HG02981 (cell line): ENCODE data around the gene ADAMTS2.

Source experiments
- ATAC-seq: cut with Tn5 transposase; IDR thresholded peaks from one replicate; pipeline ENCODE4 v1.9.1; 2021; ENCODE audit warnings: mild to moderate bottlenecking, moderate library complexity; ENCODE audit not compliant: unreplicated experiment

The ADAMTS2 gene

DNA sequence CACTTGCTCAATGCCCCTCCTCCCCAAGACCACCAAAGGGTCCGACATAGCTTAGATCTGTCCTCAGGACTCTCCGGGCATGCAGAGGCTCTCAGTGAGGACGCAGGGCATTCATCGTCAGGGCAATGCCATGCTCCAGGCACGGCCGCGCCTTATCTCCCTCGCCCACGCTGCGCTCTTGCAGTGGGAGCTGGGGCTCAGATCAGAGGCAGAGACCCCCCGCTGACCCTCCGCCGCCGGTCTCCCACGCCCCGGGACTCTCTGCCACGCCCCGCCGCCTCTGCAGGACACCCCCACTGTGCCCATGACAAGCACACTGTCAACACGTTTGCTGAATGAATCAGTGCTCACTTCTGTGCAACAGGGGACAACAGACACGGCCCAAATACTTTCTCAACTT lies 140.7 kb downstream of the ADAMTS2 start:
- no peak for ATAC-seq

DNA sequence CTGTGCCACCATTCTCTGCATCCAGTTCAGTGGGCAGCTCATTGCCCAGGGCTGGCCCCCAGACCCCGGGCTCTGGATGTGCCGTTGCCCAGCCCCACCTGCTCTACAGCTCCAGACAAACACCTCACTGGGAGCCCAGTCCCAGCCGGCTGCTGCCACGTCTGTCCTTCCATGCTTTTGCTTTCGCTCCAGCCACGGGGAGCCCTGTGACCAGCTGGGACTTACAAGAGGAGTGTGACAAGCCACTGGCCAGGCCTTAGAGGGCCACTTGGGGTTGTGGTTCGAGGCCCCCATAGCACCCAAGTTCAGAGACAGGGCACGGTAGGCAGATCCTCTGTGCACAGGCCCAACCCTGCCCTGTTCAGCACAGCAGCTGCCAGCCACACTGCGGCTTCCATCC lies 142.0 kb downstream of the ADAMTS2 start:
- no peak for ATAC-seq

DNA sequence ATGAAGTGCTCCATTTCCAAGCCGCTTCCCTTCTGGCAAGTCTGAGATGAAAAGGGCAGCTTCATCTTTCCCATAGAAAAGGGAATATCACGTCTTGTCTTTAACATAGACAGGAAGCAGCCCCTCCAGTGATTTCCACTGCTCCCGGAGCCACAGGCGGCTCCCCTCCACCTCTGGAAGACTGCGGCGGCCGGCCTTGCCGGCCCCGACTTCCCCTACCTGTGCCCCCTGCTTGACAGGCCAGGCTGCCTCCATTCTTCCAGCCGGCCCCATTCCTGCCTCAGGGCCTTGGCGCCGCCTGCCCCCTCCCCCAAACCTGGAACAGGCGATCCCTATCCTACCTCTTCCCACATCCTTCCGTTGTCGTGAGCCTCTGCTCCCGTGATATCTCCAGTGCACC lies 143.3 kb downstream of the ADAMTS2 start:
- ATAC-seq: no peak

DNA sequence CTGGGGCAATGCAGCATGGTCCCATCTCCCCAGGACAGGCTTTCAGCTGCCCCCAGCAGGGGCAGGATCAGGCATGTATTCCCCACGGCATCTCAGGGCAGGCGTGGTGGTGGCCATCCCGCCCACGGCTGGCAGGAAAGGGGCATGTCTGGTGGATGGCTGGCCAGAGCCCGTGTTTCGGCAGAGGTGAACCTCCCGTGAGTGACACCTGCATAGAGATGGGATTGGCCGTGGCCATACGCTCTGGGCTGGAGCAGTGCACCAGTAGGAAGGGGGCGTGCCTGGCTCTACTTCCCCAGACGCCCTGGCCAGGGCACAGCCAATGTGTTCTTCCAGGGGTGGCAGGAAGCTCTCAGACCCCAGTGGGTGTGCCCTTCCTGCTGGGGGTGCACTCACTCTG lies 146.0 kb downstream of the ADAMTS2 start:
- no peak for ATAC-seq

DNA sequence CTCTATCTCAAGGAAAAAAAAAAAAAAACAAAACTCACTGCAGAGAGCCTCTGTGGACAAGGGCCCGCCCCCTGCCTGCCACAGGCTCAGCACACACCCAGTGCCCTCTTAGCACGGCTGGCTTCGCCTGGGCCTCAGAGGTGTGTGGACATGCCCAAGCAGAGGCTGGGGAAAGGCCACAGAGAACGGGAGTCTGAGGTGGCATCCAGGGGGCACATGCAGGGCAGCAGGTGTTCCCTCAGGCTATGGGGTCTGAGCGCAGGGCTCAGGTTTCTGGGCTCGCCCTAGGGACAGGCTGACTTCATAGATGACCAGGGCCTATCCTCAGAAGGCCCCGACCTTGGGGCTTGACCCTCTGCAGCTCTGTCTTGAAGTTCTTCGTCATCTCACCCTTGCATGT lies 146.4 kb downstream of the ADAMTS2 start:
- no peak for ATAC-seq

DNA sequence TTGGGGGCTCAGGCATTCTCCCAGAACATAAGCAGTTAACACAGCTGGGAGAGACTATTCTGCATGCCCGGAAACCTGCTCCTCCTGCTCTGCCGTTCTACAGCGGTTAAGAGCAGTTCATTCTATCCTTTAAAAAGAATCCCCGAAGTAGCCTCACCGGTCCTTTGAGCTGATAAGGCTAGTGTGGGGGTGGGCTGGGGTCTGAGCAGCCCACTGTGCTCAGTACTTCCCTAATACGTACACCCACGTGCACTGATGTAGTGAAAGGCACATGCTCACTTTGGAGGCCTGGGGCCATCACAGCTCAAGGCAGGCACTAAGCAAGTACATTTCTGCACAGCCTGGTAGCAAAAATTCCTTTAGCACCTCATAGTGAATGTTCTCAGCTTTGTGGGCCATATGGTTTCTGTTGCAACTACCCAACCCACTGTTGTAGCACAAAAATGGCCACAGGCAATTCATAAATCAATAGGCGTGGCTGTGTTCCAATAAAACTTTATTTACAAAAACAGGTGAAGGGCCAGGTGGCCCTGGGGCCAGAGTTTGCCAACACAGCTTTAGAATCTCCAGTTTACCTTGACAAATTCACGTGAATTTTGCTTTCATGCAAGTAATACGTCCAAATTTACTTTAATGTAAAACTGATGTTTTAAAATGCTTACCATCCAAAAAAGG lies 148.7 kb downstream of the ADAMTS2 start:
- no peak for ATAC-seq

DNA sequence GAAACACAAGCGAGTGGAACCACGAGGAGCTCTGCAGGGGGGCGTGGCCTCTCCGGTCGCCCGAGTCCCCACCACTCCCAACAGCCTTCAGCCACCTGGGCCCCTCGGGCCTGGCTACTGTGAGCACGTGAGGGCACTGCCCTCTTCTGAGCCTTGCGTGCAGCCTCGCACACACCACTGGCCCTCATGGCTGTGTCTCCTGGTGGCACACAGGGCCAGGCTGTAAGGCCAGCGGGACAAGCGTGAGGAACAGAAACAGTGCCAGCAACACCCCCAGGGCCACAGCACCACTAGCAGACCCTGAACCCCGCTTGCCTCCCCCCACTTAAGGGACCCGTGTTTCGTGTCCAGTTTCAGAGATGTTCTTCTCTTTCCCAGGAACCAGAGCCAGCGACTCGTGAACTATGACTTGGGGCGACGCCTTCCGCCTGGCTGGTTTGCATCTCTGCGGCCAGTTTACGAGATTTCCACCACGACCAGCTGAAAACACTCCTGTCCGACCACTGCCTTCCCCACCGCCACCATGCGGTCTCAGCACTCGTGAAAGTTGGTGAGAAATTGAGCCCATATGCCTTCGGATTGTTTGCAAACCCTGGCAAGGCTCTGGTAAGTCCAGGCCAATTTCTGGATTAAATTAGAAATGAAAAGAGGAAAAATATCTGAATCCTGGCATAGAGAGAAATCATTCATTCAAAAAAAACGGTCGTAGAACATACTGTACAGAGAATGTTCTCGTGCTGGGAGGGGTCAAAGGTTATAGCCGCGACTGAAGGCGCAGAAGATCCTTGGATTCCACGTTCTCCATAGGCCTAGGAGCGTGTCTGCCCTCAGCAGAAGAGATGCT lies 149.5 kb downstream of the ADAMTS2 start:
- no peak for ATAC-seq

DNA sequence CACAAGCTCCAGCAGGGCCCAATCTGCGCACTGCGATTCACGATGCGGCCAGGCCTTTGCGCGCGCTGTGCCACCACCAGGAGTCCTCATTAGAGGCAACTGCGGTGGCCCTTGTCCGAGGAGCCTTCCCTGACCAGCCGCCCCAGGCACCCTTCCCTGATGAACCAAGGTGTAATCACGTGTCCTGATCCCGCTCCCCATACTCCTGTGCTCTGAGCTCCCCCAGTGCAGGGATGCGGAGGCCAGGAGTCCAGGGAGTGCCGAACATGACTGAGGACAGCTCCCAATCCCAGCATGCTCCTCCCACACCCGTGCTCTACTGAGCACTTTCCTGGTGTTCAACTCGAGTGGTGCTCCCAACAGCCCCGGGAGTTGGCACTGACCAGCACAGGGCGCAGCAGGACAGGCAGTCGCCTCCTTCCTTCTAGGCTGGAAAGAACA lies 150.3 kb downstream of the ADAMTS2 start:
- no peak for ATAC-seq

DNA sequence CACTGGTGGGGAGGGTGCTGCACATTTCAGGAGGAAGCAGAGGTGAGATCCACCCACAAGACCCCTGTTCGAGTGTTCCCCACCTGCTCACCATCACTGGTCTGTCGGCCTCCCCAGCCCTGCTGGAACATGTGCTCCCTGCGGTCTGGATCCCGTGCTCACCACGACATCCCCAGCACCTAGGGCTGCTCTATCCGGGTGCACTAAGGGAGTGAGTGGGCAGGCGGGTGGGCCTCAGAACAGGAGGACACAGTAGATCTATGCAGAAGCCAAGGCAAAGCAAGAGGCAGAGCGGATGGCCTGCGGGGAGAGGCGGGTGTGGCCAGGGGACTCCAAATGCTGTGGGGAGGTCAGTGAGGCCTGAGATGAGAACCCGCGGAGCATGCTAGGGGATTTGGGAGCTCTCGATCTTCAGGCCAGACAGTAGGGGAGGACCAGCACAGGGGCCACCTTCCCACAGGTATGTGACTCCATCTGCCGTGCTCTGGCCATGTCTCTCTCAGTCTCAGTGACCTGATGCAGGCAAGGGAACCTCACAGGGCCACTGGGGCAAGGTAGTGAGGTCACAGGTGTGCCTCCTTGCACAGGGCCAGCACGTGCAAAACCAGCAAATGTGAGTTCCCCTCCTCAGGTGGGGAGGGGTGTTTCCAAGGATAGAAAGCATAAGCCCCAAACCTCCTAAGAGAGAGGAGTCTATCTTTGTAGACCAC lies 150.9 kb downstream of the ADAMTS2 start:
- no peak for ATAC-seq

DNA sequence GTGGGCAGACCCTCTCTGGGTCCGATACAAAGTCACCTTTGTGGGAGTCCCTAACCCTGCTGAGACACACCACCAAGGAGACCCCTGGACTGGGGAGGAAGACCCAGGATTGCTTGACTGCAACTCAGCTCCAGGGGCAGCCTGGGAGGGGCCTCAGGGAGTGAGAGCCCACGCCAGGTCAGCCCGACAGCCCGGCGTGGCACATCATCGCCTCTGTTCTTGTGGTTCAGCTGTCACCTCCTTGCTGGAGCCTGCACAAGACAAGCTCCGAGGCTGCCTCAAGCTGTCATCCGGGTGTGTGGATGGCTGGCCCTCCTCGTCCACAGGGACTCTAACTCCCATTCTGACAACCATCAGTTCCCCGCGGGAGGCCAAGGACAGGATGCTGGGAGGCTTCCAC lies 151.5 kb downstream of the ADAMTS2 start:
- ATAC-seq: no peak

DNA sequence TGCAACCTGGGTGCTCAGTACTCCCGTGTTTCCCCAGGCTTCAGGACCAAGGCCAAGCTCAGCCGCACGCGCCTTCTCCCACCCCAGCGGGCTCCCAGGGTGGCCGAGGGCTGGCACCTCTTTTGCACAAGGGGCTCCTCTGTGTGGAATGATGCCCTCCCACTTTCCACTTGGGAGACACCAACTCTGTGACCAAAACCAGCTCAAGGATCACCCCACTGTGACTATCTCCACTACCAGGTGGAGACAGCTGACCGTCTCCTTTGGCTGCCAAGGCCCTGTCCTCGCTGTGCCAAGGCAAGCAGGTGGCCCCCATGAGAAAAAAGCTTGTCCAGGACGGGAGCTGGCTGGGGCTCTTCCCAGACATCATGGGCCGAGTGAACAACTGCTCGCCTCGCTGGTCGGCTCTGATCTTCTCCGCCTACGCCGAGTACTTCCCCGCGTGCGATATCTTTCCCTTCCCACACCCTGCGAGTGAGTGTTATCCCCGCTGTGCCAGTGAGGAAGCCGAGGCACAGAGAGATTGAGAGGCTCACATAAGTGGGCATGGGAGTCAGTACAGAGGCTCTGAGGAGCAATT lies 152.3 kb downstream of the ADAMTS2 start:
- ATAC-seq: no peak

DNA sequence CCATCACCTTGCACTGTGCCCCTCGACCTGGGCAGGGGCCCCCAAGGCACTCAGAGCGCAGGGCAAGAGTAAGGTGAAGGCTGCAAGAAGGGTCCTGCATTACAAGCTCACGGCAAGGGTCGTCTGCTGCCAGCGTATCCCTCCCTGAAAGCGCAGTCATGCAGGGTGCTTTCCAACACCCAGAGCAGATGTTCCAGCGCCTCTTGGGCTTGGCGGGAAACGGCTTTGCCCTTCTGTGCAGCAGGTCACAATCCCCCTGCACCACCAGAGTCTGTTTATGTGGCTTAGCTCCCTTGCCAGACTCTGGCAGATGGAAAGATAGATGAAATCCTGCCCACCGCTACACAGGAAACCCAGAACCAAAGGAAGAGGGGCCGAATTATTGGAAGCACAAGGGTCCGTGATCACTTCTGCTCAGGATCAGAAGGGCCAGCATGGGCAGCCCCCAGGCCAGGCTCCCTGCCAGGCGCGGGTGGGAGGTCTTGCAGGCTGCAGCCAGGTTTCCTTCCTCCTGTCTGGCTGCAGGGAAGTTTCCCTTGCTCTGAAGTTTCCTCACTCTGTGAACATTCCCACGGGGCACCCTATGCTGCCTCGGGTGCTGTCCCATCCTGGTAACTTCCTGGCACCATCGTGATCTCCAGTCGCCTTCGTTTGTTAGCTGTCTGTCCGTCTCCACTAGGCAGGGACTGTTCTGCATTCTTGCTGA lies 152.9 kb downstream of the ADAMTS2 start:
- no peak for ATAC-seq

DNA sequence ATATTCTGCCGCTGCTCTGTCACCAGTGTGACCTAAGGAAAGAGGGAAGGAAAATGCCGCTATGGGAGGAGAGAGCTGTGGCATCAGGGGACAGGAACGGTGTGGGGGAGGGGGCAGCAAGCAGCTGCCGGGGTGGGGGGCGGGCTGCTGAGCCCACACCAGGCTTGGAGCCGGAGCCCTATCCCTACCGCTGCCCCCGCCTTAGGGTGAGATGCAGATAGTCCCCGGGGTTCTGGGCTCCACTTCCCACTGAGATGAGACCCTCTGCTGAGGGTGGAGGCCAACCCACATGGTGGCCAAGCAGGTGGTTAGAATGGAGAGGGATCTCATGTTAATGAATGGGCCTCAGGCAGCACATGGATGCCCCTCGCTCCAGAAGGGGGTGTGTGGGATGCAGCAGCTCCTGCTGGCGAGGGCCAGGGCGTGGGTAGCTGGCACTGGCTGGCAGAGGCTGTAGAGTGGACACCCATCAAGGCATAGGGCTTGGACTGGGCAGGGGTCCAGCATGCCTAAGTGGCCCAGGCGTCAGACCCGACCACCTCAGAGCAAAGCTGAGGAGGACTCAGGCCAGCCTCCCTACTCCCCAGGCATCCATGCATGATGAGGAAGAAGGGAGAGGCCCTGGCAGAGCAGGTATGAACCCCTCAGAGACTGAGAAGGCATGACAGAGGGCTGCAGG lies 153.6 kb downstream of the ADAMTS2 start:
- no peak for ATAC-seq

DNA sequence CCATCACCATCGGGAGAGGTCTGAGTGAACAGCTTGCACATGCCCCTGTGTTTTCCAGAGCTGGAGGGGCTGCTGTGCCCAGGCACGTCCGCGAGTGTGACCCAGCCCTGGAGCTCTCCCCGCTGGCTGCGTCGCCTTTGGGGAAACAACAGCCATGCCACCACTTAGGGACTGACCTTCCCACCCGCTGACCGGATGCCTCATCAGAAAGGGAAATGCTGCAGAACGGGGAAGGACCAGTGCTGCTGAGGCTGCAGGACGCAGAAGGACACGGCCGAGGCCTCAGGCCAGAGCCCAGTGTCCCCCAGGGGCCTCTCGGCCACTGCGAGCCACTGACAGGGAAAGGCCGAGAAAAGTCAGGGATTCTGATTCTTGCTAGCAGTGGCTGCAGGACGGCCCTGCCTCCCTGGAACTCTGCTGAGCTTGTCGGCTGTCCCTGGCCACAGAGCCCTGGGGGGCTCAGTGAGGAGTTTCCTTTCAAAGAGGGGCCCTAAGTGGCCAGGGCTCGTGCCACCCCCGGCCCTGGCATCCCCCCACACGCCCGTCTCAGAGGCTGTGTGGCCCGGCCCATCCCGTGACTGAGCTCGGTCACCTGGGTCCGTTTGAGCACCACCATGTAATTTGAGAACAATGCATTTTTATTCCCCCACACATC lies 154.3 kb downstream of the ADAMTS2 start:
- no peak for ATAC-seq

DNA sequence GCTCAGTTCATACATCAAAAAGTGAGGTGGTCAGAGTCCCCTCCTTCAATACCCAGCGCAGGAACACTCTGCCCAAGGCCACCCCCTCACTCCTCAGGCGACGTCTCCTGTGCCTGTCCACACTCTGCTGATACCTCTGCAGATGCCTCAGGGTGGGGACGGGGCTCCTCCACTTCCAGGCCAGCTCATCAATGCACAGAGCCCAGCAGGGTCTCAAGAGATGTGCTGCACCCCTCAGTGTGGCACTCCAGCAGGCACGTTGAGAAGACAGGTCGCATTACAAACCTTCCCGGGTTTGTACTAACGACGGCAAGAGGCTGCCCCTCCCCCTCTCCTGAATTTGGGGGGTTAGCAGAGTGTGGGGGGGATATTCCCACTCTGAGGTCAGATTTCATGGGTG lies 156.6 kb downstream of the ADAMTS2 start:
- ATAC-seq: no peak

DNA sequence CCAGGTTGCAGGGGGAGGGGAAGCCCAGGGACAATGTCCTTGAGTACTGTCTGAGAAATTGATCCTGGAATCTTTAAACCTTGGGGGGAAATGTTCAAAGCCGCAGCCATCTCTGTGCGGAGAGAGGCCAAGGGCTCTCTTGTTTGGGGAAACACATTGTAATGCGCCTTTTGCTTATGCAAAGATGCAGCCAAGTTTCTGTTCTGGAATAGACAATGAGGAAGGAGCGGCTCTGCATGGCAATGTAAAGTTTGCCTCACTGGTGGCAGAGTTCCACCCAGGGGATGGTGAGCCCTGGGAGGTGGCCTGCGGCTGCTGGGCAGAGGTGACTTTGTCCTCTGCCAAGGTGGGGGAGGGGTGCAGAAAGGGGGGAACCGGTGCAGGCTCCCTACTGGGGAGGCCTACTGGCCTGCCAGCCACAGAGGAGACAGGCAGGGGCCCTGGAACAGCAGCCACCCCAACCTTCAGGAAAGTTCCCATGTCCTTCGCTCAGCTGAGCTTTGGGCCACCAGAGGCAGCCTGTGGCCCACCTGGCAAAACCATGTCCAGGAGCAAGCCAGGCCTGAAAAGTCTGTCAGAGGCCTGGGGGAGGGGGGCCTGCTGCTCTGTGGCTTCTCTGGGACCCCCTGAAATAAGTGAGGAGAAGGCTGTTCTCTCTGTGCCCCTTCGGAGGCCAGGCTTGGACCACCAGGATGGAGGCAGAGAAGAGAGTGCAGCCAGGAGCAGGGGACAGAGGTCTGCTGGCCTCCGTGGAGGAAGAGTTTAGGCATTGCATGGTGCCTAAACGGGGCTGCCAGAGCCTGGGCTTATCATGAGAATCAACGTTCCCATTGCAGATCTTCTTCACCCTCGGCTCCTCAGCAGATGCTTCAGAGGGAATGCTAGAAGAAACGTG lies 157.3 kb downstream of the ADAMTS2 start:
- ATAC-seq: no peak

DNA sequence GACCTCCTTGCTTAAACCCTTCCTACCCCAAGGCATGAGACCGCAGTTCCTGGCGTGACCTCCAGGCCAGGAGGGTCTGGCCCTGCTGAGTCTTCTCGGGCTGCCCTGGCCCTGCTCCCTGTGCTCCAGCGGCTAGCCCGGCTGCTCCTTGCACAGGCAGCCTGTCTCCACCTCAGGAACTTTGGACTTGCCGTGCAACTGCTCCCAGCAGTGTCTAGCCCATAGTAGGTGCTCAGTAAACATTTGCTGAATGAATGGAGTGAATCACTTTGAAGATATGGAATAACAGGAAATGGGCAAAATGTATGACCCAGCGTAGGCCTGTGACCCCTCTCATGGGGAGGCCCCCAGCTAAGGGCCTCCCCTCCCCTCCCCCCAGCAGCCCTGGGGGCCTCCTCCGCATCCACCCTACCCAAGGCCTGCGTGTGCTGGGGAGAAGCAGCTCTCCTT lies 158.0 kb downstream of the ADAMTS2 start:
- no peak for ATAC-seq

DNA sequence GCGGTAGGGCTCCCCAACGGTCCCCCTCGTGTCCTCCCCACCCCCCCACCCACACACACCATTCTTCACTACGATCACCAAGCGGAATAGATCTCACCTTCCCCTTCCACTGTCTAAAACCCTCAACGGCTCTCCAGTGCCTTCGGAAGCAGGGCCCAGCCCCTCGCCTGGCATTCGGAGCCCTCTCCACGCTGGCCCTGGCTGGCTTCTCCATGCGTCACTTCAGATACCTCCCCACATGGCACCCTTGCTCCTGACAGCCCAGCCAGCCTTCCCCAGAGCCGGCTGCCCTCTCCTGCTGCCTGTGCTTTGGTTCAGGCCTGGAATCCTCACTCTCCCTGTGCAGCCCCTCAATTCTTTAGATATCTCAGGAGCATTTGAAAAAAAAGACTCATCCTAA lies 158.5 kb downstream of the ADAMTS2 start:
- ATAC-seq: no peak

DNA sequence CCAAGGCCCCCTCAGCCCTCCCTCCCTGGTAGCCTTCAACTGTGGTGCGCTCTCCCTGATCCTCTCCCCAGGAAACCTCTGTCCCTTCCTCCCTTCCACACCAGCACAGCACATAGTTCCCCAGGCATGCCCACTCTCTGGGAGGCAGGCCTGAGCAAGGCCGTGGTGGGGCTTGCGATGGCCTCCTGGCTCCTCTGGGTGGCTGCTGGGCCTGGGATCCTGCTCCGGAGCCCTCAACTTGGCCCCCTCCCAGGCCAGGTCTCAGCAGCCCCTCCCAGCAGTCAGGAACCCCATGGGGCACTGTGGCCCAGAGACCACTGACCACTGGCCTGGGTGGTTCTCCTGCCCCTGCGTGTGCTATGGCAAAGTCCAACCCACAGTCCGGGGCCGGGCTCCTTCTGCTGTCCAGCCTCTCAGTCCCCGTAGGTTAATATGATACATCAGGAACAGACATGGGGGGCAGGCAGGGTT lies 159.3 kb downstream of the ADAMTS2 start:
- ATAC-seq: no peak
